ENCODE data around the gene USH1C.

Gene USH1C

DNA sequence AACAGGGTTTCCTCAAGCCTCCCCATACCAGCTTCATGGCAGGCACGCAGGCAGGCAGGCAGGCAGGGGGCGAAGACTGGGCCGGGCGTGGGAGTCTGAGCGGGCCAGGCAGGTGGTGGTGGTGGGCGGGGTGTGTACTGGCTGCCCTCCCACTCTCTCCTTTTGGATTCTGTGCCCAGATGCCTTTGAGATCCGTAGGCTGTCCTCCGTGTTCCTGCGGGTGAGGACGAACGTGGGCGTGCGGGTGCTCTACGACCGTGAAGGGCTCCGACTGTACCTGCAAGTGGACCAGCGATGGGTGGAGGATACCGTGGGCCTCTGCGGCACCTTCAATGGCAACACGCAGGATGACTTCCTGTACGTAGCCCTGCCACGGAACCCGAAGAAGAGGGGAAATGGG, 25.8 kb upstream of the USH1C start:
- no peak for DNase-seq (ENCODE audit: low spot score)

DNA sequence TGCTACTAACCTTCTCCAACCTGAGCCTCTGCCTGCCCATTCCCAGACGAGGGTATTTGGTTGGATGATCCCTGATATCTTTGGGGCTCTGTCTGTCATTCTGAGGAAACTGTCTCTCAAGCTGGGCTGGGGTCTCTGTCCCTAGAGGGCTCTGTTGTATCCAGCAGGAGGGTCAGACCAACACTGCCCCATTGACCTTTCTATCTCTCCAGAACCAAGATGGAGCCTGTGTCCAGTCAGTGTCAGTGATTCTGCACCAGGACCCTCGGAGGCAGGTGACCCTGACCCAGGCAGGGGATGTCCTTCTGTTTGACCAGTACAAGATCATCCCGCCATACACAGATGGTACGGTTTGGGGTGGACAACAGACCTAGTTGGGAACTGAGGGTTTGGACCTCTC, 24.7 kb upstream of the USH1C start:
- no peak for DNase-seq (ENCODE audit: low spot score)

DNA sequence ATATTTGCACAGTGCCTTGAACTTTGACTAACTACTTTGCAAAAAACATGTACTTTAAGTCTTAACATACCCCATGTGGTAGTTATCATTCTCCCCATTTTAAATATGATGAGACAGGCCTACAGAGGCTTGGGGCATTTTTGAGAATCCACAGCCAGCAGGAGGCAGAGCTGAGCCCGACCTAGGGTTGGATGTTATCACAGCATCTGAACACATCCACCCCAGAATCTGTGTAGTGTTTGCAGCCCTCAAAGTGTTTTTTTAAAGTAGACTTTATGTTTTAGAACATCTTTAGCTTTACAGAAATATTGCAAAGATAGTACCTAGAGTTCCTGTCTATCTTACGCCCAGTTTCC, 20.4 kb upstream of the USH1C start:
- DNase-seq (ENCODE audit: low spot score), result no peak

DNA sequence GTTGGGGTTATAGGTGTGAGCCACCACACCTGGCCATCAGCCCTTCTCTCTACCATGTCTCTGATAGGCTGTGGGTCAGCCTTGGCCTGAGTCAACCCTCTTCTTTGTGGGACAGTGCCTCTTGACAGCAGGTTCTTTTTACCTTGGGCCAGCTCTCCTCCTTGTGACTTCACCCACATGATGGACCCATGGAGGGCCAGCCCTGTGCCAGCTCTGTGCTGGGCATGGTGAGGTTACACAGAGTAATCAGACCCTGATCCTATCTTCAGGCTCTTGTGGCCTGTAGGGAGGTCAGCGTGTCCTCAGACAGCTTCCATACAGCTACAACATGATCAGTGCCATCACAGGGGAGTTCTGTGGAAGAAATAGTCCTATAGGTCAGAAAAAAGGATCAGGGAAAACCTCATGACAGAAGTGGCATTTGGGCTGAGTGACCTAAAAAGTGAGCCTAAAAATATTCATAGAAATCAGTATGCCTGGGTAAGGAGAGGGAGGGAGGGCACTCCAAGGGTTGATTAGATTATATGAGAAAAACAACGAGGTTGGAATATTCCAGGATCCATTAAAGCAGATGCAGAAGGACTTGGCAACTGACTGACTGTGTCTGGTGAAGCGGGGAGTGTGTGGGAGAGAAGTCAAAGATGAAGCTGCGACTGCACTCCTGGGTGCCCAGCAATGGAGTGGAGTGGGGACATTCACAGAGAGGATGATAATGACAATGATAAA, 19.9 kb upstream of the USH1C start:
- DNase-seq (ENCODE audit: low spot score), result no peak

DNA sequence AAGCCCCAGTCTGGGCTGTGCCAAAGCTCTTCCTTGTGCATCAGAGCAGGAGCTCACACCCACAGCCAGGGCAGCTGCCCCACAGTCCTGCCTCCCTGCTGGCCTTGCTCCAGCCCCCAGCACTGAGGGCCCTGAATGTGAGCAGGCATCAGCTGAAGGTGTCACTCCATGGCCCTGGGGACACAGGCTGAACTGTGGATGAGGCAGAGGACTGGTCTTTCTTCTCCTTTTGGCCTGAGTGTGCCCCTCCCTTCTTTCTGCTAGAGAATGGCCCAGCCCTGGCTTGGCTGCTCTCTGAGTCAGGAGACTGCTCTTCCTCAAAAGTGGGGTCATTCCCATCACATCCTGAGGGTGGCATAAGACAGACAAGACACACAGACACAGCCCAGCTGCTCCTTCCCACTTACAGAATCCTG, 19.0 kb upstream of the USH1C start:
- no peak for DNase-seq (ENCODE audit: low spot score)

GRCh38 chr11:17561526-17561925, 17.3 kb upstream of the USH1C start:
- DNase-seq (ENCODE audit: low spot score), result no peak

- no peak for DNase-seq (ENCODE audit: low spot score)
Measured at GRCh38 chr11:17561111-17561415, 16.8 kb upstream of the USH1C start.

DNA sequence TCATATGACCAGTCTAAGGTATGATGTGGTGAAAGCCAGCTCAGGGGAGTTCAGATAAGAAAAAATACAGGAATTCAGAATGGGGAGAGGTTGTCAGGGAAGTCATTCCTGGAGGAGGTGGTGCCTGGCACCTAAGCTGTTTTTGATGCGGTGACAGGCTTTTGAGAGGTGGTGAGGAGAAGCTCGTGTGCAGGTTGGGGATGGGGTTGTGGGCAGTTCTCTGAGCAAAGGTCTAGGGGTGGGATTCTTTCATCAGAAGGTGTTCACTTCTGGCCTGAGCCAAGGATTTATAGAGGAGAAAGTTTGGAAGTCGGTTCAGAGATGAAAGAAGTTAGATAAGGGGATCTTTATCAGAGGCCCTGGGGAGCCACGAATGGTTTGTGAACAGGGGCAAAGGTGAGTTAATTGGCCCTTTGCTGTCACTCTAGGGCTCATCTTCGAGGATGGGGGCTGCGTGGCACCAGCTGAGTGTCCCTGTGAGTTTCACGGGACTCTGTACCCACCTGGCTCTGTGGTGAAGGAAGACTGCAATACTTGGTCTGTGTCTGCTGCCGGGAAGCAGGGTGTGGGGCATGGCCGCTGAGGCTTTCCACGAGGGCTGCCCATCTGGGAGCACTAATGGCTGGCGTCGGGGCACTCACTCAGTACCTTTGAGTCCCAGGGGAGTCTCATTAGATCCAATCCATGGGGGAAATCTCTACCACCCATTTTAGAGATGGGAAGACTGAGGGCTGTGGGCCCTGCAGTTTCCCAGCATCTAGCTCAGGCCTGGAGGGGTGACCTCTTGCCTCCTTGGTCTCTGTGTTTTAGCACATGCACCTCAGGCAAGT, 16.3 kb upstream of the USH1C start:
- no peak for DNase-seq (ENCODE audit: low spot score)

GRCh38 chr11:17559341-17560087, 15.3 kb upstream of the USH1C start:
- no peak for DNase-seq (ENCODE audit: low spot score)

DNA sequence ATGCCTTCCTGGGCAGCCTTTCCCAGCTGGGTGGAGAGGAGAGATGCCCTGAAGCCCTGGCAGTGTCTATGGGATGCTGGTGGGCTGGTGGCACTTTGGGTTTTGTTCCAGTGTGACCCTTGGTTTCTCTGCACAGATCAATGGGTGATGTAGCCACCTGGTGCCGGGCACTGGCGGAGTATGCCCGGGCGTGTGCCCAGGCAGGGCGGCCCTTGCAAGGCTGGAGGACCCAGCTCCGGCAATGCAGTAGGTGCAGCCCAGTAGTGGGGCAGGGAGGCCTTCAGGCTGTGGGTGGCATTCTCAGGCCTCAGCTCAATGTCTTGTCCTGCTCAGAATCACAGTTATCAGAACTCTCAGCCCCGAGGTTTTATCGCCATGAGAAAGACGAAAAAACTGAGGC, 14.7 kb upstream of the USH1C start:
- no peak for DNase-seq (ENCODE audit: low spot score)

DNA sequence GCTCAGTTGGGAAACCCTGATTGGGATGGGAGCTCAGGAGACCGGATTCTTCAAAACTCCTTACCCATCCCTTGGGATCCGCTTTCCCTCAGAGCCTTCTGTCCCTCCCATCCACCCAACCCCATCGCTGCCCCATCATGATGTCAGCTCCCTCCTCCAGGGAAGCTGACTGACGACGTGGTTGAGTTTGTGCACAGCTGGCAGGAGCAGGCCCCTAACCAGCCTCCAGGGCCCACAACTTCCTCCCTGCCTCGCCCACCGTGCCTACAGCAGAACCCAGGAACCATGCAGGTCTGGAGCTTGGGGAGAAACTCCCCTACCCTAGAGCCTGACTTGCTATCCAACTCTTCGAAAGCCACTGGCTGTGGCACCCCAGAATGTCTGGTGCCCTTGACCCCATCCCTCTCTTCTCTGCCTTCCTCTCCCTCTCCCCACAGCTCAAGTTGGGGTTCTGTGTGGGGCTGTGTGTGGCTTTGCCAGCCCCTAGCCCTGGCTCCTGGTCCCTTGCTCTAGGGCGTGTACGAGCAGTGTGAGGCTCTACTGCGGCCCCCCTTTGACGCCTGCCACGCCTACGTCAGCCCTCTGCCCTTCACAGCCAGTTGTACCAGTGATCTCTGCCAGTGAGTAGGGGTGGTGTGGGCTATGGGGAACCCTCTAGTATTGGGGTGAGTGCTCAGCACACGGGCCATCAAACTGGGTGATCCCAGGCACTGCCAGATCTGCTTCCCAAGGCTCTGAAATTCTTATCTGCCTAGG, 14.0 kb upstream of the USH1C start:
- DNase-seq (ENCODE audit: low spot score), result no peak

GRCh38 chr11:17556999-17557398, 12.8 kb upstream of the USH1C start:
- no peak for DNase-seq (ENCODE audit: low spot score)

- no peak for DNase-seq (ENCODE audit: low spot score)
Measured at GRCh38 chr11:17554487-17554886, 10.3 kb upstream of the USH1C start.

- DNase-seq (ENCODE audit: low spot score), result no peak
Measured at GRCh38 chr11:17553249-17553546, 9.0 kb upstream of the USH1C start.

DNA sequence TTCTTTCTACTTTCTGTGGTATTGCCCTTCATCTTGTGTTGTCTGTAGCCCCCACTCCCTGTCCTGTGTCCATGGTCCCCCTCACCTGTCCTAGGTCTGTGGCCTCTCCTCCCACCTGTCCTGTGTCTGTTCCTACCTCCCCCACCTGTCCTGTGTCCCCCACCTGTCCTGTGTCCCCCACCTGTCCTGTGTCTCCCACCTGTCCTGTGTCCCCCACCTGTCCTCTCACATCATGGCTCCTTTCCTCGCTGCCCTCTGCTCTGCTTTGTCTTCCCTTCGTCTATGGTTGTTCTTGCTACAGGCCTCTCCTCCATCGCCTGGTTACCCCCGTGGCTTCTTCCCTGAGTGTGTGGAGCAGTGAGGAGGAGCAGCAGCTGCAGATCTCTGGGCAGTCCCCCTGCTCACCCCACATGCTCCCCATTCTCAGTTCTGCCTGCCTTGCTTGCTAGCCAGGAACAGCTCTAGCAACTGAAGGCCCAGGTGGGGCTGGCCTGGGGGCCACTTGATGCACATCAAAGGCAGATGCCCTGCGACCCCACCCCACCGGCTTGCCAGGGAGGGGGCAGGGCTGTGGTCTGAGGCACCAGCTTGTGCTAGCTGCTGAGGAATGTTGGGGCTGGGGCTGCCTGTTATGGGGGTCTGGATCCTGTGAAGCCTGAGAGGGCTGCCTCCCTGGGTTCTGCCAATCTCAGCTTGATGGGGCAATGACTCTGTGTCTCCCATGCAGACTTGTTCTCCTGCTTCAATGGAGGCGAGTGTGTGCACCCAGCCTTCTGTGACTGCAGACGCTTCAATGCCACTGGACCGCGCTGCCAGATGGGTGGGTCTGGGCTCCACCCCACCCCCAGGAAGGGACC, 8.4 kb upstream of the USH1C start:
- no peak for DNase-seq (ENCODE audit: low spot score)

DNA sequence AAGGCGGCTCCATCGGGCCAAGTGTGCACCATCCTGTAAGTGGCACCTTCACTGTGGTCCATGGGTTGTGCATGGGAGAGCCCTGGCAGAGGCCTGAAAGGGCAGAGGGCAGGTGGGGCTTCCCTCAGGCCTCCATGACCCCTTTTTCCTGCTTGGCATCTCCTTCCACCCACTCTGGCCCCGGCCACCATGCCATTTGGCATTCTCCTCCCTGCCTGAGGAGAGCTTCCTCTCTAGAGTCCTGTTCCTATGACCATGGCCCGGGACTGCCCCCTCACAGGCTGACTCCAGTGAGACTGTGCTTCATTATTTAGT, 7.8 kb upstream of the USH1C start:
- DNase-seq (ENCODE audit: low spot score), result no peak

DNA sequence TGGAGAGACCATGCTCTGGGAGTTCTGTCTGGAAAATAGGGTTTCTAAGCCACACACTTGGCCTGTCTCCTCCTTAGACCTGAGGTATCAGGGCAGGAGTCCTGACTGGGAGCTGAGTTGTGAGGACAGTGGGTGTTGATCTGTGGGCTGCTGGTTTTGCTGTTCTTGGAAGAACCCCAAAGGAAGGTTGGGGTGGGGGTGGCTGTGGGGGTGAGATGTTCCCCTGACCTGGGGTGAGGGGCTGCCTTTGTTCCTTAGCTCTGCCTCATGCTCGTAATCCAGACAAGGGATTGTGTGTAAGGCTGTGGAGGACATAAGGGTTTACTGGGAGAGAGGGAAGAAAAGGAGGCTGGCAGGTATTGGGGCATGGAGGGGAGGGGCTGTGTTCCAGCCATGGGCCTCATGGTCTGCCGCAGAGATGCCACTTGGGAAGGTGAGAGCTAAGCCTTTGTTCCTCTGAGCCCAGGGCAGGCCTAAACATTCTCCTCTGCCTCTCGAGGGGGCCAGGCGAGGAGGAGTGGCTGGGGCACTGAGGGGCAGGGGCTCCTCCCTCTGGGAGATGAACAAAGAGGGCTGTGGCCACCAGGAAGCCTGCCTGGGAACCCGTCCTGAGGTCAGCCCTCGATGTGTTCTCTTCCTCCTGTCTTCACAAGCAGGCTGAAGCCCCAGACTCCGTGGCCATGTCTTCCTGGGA, 7.3 kb upstream of the USH1C start:
- no peak for DNase-seq (ENCODE audit: low spot score)

GRCh38 chr11:17550450-17551346, 6.5 kb upstream of the USH1C start:
- DNase-seq (ENCODE audit: low spot score), result no peak

DNA sequence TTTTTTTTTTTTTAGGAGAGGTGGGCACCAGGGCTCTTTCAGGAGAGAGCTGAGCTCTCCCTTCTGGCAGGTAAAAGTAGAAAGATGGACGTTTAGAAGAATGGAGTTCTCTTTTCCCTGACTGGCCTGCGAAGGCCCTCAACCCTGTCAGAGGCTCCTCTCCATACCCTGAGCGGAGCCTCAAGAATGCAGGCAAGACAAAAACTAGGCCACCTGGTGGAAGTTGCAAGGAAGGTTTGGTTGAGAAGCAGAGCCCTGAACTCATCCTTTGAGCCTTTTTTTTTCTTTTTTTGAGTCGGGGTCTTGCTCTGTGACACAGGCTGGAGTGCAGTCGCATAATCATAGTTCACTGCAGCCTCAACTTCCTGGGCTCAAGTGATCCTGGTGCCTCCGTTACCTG, 4.2 kb upstream of the USH1C start:
- no peak for DNase-seq (ENCODE audit: low spot score)

DNA sequence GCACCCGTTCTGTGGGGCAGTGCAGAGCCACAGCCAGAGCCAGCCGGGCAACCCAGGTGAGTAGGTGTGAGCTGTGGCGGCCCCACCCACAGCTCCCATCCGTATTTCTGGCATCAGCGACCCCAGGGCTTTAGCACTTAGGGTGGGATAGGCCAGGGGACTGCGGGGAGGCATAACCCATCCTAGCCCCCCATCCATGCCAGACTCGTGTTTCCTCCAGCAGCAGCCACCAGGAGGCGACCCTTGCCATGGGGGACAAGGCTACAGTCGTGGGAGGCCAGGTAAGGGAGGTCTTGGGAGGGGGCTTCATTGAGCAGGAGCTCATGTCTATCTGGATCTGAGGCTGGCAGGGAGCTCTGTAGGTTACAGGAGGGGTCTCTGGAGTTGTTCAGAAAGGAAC, 3.7 kb upstream of the USH1C start:
- DNase-seq (ENCODE audit: low spot score), result no peak

Measured in kidney capillary endothelial cell (primary cell).